Epithelial cell of prostate (primary cell): Measurements from ENCODE around the gene SLC24A3.

ENCODE experiments used
- DNase-seq: peaks from one replicate; pipeline ENCODE4 v3.0.0-alpha.2; 2011; ENCODE audit warnings: low read depth, low spot score
- H3K27ac ChIP-seq: fragments of 450-650 bp; 2 replicates; pipeline ENCODE4 v1.5.1; 2017; ENCODE audit warnings: mild to moderate bottlenecking

SLC24A3 gene

GRCh38 chr20:19483309-19483708, 270.9 kb downstream of the SLC24A3 start:
- no peak overlapping the region for H3K27ac ChIP-seq
- no peak for DNase-seq

GRCh38 chr20:19486446-19486845, 274.0 kb downstream of the SLC24A3 start:
- H3K27ac ChIP-seq: no peak overlapping the region
- DNase-seq: no peak

- no peak overlapping the region for H3K27ac ChIP-seq
- DNase-seq: no peak
These were observed 275.0 kb downstream of the SLC24A3 start for GRCh38 chr20:19487420-19487819.

- H3K27ac ChIP-seq: no peak overlapping the region
- no peak for DNase-seq
These were observed 278.8 kb downstream of the SLC24A3 start for GRCh38 chr20:19491241-19491640.

DNA sequence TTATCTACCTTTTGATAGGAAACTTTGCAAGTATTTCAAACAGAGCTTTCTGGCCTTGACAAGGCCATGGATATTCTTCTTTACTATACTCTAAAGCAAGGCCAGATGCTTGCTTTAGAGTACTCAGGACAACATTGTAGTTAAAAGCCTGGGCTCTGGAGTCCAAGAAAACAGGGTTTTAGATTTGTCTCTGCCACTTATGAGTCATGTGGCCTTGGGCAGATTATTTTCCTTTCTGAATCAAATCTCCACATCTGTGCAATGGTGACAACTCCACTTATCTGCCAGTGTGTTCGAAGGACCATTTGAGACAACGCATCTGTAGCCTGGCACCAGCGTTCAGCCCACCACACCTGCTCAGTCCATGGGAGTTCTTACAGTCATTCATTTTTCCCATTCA, 279.7 kb downstream of the SLC24A3 start:
- H3K27ac ChIP-seq: no peak overlapping the region
- no peak for DNase-seq

- no peak for DNase-seq
- no peak overlapping the region for H3K27ac ChIP-seq
These were observed 280.4 kb downstream of the SLC24A3 start for GRCh38 chr20:19492687-19493336.

- DNase-seq: no peak
- H3K27ac ChIP-seq: no peak overlapping the region
These were observed 281.5 kb downstream of the SLC24A3 start for GRCh38 chr20:19493794-19494495.

DNA sequence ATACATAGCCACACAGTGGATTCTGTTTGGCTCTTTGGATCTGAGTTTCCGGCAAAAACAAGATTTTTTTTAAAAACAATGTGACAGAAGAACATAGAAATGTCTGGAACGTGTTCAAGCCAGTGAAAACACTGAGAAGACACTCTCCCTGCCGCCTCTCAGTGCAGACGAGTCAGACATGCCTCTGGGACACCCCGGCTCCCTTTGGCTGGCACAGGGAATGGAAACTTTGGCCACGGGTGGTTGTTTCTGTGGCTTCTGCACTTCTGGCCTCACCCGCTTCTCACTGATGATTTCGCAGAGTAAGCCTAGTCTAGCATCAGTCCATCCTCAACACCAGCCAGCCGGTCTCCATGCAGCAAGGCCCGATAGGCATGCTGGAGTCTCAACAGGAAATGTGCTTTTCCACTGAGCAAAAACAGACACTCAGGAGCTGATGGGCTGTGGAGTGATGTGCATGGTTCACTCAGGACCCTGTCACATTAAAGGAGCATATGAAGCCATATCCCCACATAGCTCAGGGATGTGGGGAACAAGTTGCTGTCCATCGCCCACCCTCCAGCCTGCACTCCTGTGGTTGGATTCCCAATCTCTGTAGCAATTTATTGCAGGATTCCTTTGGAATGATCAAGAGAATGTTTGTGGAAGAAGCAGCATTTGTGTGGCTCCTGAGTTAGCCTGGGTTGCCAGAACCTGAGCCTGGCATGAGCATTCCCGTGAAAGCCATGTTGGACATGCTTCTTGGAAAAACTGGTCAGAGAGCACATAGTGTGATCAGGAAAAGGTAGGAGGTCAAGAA, 283.7 kb downstream of the SLC24A3 start:
- no peak for DNase-seq
- no peak overlapping the region for H3K27ac ChIP-seq

DNA sequence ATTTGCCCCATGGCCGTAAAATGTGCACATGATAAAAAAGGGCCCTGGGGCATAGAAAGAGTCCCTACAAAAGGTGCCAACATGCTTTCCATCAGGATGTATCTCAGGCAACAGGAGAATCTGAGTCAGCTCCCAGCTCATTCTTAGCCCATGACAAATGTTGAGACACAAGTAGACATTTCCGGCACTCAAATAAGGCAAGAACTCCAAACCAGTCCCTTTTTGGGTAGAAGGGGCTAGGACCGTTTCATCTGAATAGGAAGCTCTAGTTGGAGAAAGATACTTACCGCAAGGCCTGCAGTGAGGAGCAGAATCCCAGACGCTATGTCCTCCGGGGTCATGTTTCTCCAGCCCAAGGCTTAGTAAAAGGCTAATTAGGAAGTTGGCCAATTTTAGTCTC, 284.6 kb downstream of the SLC24A3 start:
- no peak overlapping the region for H3K27ac ChIP-seq
- no peak for DNase-seq

DNA sequence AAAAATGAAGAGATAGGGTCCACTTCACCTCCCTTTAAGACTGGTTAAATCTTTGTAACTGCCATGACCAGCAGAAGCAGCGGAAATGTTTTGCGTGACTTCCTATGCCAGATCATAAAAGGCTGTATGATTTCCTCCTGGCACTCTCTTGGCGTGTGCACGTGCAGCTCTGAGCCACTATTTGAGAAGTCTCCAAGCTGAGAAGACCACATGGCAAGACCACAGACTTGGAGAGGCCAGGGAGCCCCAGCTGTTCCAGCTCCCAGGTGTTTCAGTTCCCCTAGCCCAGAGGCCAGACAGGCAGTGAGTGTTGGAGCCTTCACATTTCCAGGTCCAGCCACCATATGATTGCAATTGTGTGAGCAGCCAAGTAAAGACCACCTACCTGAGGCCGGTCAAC, 286.3 kb downstream of the SLC24A3 start:
- no peak for DNase-seq
- no peak overlapping the region for H3K27ac ChIP-seq

DNA sequence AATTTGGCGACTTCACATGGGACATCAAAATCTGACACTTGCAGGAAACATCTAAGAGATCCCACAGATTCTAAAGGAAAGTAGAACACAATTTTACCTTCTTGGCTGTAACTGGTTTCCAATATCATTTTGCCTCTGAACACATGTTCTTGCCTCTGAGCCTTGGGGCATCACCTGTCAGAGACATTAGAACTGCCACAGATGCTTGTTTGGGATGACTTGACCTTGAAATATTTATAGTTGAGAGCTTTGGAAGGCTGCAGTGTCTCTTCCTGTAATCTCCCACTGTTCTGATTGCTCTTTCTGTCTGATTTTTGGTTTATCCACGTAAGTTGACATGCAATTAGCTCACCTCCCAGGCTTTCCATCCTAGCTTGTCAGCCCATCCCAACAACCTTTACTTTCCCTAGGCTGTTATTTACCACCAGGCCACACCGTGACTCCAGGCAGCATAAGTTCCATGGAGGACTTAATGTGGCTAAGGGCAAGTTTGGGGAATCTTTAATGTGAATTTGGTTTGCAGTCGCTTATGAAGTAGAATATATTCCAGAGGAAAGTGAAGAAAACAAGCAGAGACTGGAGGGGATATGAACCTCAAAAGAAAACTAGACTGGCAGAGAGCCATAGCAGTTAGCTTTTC, 289.2 kb downstream of the SLC24A3 start:
- no peak overlapping the region for H3K27ac ChIP-seq
- no peak for DNase-seq

DNA sequence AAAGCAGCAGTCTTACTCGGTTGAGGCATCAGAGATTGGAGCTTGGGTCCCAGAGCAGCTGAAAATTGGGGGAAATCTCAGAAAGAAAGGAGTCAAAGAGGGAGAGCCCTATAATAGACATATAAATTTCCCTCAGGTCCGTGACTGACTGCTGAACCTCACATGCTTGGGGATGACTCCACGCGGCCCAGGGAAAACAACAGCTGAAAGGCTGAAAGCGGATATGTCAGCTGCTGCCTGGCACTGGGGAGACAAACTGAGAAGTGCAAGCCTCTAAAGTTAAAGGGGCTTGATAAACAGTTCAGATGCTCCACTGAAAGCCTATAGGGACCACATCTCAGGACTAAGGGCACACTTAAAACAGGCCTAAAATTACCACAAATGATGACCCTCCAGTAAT, 289.7 kb downstream of the SLC24A3 start:
- no peak overlapping the region for H3K27ac ChIP-seq
- no peak for DNase-seq

GRCh38 chr20:19504251-19504650, 291.8 kb downstream of the SLC24A3 start:
- no peak for DNase-seq
- H3K27ac ChIP-seq: no peak overlapping the region

GRCh38 chr20:19506021-19506420, 293.6 kb downstream of the SLC24A3 start:
- no peak for DNase-seq
- H3K27ac ChIP-seq: no peak overlapping the region

DNA sequence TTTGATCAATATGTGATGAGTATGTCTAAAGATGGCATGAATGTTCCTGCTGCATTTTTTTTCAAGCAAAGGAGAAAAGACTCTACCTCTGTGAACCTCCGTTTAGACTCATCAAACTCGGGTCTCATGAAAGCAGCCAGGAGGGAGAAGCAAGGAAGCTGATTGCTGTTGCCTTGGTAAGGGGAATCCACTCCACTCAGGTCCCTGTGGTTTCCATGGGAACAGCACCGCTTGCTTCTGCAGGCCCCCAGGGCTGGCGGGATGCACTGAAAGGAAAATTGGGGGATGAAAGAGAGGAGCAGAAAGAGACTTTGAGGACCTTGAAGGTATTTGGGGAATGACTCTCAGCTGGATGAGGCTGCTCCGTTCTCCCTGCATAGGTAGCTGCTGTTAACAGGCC, 296.0 kb downstream of the SLC24A3 start:
- DNase-seq: no peak
- no peak overlapping the region for H3K27ac ChIP-seq

DNA sequence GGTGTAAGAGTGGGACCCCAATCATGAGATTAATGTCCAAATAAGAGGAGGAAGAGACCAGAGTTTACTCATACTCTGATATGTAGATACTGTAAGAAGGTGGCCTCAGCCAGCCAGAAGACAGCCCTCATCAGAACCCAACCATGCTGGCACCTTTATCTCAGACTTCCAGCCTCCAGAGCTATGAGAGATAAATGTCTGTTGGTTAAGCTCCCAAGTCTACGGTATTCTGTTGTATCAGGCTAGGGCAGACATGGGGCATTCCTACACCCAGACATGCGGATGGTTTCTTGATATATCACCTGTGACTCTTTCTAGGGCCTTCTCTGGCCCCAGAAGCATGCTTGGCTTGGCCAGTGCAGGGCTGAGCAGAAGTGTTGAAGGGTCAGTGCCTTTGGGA, 298.2 kb downstream of the SLC24A3 start:
- H3K27ac ChIP-seq: no peak overlapping the region
- no peak for DNase-seq

DNA sequence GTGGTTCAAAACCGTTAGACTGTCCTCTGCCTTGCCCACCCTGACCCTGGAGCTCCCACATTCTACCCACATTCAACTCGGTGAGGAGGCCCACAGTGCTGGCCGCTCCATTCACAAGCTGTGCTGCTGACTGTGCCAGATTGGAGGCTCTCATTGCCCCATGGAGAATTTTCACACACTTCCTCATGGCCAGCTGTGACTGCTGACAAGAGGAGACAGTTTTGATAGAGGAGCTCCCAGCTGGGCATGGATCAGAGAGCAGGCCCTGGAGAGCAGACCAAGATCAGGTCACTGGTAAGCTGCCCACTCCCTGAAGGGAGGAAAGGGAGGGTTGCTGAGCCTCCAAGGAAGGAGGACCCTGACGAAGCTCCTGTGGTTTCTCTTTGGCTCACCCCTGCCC, 299.5 kb downstream of the SLC24A3 start:
- DNase-seq: no peak

DNA sequence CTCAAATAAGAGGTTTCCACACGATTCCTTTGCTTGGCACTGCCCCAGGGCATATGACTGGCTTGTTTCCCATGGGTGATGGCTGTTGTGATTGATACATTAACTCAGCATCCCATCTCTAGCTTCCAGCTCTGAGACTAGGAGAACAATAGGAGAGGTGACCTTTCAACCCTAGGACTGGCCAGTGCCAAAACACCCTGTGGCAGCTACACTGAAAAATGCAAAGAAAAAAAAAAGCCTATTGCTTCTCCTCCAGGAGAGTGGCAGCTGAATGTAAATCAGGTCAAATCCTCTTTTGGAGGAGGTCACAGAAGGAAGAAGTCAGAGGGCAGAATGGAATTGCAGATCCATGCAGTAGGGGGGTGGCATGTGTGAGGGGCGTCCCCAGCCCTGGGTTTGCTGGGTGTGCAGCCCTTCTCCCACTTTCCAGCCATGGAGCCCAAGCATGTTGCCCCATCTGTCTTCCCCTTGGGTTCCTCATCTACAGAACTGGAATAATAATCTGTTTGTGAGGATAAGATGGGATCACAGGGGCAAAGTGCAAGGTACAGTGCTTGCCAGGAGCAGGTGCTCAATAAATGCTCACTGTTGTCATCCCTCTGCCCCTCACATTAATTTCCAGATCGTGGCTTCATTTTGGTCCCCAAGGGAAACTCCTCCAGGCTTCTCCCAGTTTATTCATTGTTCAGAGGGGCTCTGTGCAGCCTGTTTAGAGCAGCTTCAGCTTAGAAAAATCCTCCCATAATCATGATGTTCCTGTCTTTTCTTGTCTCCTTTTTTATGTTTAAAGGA, 300.6 kb downstream of the SLC24A3 start:
- no peak for DNase-seq
- no peak overlapping the region for H3K27ac ChIP-seq

More for the DNA sequence above, 299.5 kb downstream of the SLC24A3 start:
- no peak overlapping the region for H3K27ac ChIP-seq

GRCh38 chr20:19515074-19515473, 302.6 kb downstream of the SLC24A3 start:
- no peak overlapping the region for H3K27ac ChIP-seq
- no peak for DNase-seq

DNA sequence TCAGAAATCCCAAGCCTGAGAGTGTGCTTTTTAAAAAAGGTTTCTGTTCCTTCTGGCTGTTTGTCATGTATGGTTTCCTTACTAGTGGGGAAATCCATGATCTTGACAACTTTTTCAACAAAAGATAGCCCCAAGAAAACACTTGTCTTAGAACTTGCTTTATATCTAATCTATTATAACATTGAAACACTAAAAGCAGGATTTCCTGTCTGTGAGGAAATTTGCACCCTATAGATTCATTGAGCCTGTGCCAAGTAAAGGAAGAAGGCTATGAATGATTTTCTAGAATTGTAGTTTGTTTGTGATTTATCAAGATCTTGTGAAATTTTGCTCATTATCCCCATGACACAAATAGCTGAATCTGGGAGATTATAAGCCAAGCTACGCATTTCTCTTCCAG, 307.0 kb downstream of the SLC24A3 start:
- H3K27ac ChIP-seq: no peak overlapping the region
- DNase-seq: no peak
